Measurements from ENCODE around the gene RNF214.
A peak's percentile ranks its signal among the peaks of the same experiment; 100 is the strongest.
"Not testable (repeated sequence)": the region's sequence is repeated elsewhere in the genome, so short reads cannot be mapped to it uniquely, and the experiment has no call there.

Gene RNF214

DNA sequence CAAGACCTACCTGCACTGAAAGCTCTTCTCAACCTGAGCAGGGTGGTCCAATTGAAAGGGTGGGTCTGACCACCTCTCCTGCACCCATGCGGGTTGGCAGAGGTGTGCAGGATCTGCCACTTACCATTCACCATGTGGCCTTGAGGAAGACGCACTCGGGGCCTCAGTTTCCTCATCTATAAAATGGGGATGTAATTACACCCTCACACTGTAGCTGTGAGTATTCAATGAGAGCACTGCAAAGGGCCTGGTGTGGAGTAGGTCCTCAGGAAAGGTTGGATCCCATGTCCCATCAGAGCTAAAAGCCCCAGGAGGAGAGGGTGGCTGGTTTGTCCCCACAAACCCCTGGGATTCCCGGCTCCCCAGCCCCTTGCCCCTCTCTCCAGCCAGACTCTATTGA lies 33.9 kb upstream of the RNF214 start:
- DNase-seq: no peak

DNA sequence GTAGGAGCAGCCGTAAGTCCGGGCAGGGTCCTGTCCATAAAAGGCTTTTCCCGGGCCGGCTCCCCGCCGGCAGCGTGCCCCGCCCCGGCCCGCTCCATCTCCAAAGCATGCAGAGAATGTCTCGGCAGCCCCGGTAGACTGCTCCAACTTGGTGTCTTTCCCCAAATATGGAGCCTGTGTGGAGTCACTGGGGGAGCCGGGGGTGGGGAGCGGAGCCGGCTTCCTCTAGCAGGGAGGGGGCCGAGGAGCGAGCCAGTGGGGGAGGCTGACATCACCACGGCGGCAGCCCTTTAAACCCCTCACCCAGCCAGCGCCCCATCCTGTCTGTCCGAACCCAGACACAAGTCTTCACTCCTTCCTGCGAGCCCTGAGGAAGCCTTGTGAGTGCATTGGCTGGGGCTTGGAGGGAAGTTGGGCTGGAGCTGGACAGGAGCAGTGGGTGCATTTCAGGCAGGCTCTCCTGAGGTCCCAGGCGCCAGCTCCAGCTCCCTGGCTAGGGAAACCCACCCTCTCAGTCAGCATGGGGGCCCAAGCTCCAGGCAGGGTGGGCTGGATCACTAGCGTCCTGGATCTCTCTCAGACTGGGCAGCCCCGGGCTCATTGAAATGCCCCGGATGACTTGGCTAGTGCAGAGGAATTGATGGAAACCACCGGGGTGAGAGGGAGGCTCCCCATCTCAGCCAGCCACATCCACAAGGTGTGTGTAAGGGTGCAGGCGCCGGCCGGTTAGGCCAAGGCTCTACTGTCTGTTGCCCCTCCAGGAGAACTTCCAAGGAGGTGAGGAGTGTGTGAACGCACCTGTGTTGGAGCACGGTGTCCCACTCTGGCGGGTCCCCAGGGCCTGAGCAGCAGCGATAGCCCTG lies 33.2 kb upstream of the RNF214 start, which contains the start of gene TAGLN:
TSS of gene TAGLN (plus strand) at position 318 of the 863 bp plus-strand sequence. CDS start 3,644 bp downstream, outside the sequence.
- DNase-seq: no peak

DNA sequence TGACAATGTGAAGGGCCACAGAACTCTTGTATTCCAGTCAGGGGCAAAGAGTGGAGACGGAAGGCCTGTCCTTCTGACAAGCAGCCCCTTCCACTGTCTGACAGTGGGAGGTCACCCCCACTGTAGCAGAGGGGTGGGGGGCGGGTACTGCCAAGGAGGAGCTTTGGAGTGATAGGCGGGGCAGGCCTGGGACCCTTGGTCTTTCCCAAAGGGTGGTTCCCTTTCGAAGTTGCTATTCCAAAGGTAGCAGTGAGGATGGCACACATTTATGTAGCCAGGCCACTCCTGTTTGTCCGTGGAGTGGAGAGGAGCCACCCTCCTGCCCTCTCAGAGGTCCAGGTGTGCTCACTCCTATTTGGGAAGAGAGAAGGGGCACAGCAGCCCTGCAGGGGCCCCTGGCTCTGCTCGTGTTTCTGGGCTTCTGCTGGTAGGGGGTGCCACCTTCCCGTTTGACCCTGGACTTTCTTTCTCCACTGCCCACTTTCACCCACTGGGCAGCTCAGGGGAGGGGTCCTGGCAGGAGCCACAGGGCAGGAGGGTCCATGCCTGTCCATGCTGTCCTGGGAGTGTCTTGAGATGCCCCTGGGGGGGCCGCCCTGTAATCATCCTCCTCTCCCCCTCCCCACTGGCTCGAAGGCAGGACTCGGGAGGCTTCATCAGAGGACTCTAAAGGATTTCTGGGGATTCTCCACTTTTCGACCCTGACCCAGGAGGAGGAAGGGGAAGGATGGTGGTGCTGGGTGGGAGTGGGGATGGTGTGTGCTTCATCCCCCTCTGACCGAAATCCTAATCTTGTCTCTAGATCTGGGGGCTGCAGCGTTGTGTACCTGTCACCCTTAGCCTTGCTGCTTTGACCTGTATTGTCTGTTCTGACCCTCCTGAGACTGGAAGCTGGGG lies 32.3 kb upstream of the RNF214 start:
- DNase-seq: no peak

DNA sequence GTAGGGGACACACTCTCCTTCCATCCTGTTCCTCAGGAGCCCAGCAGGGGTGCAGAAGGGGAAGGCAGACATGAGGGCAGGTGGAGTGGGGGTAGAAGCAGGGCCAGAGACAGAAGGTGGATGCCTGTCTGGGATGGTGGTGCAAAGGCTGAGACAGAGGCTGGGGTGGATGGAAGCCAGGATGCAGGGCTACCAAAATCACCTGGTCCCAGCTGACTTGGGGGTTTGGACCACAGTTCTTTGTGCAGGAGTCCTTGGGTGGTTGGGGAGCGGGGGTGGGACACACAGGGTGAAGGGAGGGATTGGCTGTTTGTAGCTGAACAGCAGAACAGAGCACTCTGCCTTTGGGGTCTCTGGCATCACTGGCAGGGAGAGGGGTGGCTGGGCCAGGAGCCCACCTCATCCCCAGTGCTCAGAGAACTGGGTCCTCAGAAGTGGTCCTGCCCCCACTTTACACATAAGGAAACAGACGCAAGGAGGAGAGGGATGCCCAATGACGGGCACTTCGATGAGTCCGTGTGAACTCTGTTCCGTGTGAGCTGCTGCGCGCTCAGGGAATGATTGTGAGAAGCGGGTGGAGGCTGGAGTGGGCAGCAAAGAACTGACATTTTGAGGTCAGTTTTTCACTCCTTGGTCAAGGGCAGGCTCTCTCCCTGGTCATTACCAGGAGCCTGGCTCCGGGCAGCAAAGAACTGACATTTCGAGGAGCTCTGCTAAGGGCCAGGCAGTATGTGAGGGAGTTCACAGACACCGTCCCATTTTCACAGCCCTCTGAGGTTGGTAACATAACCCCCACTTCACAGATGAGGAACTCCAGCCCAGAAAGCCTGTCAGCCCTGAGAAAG lies 31.4 kb upstream of the RNF214 start:
- no peak for DNase-seq

DNA sequence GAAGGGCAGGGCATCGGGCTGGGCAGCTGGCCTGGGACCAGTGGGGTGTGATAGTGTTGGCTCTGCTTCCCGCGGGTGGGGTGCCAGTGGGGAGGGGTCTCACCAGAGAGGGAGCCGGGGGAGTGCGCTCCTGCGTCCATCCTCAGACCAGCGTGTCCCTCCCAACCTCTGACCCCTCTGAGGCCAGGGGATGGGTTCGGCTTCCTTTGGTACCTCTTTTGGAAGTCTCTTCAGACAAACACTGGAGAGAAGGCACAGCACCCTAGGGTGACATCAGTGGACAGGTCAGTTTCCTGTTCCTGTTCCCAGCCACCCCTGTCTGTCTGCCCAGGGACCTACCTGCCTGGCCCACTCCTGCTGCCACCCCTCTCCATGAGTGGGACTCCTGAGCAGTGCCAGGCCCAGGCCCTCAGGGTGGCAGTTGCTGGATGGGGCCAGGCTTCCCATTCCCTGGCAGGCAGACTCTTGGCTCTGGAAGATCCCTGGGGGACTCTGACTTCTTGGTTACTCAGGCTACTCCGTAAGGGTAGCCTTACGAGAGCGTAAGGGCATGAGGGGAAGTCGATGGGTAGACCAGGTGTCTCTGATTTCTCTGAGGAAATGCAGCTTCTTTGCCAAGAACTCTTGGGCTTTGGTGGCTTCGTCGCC lies 30.7 kb upstream of the RNF214 start:
- DNase-seq: no peak

DNA sequence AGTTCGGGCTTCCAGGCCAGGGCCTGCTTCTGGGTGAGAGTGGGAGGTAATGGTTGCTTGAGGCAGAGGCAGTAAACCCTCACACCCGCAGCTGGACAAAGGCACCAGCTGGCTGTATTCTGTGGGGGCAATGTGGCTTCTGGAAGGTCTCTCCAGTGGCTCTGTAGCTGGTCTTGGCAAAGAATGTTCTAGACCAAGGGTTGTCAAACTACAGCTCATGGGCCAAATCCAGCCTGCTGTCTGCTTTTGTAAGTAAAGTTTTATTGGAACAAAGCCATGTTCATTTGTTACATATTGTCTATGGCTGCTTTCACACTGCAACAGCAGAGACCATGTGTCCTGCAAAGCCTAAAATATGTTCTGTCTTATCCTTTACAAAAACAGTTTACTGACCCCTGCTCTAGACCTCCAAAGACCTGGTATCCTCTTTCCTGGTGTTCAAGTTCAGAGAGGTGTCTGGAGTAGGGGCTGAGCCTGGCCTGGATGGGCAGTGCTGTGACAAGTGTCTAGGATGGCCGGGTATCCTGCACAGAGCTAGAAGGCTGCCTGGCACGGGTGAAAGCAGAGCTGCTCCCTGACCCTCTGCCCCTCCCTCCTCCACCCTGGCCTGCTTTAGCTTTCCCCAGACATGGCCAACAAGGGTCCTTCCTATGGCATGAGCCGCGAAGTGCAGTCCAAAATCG lies 29.9 kb upstream of the RNF214 start:
- DNase-seq: no peak

DNA sequence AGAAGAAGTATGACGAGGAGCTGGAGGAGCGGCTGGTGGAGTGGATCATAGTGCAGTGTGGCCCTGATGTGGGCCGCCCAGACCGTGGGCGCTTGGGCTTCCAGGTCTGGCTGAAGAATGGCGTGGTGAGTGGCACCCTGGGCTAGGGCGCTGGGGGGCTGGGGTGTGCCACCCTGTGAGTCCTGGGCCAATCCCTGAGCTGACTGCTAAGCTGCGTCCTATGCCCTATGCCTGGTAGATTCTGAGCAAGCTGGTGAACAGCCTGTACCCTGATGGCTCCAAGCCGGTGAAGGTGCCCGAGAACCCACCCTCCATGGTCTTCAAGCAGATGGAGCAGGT lies 29.4 kb upstream of the RNF214 start:
- DNase-seq: no peak

DNA sequence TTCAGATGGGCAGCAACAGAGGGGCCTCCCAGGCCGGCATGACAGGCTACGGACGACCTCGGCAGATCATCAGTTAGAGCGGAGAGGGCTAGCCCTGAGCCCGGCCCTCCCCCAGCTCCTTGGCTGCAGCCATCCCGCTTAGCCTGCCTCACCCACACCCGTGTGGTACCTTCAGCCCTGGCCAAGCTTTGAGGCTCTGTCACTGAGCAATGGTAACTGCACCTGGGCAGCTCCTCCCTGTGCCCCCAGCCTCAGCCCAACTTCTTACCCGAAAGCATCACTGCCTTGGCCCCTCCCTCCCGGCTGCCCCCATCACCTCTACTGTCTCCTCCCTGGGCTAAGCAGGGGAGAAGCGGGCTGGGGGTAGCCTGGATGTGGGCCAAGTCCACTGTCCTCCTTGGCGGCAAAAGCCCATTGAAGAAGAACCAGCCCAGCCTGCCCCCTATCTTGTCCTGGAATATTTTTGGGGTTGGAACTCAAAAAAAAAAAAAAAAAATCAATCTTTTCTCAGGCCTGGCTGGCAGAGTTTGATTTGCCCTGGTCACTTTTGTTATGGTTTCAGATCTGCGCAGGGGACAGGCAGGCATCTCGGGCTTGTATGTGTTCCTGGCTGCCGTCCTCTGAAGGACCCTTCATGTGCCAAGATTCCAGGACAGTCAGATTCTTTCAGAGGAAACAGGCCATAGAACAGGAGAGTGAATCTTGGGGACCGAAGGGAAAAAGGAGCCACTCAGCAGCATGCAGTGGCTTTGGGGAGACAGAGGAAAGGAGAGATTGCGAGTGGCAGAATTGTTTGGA lies 28.0 kb upstream of the RNF214 start:
- DNase-seq: no peak

DNA sequence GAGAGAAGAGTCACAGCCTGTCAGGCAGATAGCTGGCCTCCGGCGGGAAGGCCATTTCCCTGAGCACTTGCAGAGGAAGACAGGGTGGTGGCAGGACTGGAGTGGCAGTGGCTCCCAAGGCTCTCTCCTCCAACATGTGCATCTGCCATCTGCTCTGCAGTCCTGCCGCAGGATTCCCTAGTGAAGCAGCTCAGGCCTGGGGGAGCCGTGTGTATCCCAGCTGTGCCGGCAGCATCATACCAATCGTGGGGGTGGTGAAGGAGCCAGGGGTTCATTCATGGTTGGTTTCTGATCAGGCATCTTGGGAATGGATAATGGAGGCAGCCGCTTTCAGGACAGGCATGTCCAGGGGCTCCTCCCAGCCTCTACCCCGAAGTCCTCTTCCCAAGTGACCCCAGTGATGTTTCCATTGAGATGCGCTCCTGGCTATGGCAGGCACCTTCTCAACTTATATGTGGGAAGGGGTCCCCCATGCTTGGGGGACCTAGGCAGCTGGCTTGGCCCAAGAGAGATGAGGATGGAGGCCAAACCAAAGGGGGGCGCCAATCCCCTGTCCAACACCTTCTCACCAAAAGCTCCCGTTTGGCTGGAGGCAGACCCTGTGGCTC lies 27.2 kb upstream of the RNF214 start:
- DNase-seq: no peak

DNA sequence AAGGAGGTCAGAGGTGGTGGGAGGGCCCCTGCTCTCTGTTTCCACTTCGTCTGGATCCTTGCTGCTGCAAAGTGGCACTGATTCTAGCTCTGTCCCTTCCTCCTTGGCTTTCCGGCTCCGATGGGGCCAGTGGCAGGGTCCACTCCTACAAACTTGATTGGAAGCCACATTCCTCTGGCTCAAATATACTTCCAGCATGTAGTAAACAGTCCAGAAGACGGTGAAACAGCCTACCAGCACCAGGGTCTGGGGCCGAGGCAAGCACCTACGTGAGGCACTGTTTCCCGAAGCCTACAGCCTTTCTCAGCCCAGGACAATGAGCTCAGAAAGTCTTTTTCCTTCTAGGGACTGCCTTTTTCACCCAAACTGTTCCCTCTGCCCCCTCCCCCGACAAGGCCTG lies 26.4 kb upstream of the RNF214 start:
- DNase-seq: not testable (repeated sequence)

DNA sequence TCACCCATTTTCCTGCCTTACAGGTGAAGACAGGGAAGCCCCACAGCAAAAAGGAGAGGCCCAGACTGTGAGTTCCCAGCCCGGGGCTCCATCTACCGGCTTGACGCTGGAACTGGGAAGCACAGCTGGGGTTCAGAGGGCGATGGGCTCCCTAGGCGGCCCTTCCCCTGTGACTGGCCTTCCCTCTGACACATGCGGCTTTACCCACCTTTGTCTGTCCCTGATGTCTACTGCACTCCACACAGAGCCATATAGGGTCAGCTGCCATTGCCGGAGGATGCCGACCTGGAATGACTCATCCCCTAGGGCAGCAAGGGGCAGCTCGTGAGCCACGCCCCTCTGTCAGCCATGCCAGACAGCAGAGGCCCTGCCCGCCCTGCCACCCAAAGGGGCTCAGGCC lies 25.6 kb upstream of the RNF214 start:
- not testable (repeated sequence) for DNase-seq

DNA sequence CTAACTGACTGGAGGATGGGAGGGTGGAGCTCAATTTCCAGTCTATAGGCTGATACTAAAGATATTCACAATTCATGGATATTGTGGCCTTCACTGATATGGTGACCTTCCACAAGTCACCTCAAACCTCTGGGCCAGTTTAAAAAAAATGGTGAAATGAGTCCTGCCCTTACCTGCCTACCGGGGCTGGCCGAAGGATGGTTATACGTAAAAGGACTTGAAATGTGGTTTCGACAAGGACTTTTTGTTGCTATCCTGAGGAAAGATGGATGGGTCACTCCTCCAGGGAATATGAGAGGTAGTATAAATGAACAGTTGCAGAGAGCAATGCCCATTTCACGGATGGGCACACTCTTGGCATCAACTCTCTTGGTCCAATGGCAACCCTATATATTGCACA lies 25.0 kb upstream of the RNF214 start:
- not testable (repeated sequence) for DNase-seq

DNA sequence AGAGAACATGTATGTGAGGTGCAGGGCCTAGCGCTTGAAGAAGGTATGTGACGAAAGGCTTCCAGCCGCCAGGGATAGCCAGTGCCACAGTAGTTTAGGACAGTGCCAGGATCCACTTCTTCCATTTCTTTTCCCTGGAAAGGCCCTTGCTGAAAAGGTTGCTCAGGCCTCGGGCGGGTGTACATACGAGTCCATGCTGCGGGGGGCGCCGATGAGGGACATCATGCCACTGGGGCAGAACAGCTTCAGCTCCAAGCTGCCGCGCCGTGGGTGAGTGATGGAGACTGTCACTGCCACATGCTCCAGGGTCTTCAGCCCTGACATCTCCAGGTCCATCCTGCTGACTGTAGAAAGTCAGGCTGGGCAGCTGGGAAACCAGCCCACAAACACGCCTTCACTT lies 23.8 kb upstream of the RNF214 start:
- DNase-seq: peak; percentile 11

DNA sequence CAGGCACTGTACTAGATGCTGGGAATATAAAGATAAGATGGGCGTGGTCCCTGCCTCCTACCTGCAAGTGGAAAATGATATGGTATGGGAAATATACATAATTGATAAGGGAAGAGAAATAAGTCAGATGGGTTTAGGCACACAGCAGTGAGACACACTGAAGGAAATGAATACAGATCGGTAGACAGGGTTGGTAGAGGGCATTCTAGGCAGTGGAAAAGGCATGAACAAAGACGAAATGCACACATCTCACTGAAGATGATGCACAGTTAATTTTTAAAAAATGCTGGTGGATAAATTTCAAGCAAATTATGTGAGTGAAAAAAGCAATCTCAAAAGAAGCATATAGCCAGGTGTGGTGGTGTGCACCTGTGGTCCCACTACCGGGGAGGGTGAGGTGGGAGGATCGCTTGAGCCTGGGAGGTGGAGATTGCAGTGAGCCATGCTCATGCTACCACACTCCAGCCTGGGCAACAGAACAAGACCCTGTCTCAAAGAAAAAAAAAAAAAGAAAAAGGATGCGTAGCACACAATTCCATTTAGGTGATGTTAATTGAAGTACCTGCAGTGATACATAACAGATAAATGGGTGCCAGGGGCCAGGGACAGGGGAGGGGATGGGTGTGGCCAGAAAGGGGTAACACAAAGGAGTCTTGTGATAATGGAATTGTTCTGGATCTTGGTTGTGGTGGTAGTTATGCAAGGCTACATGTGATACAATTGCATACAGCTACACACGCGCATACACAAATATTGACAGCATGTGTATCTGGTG lies 22.9 kb upstream of the RNF214 start:
- DNase-seq: not testable (repeated sequence)

DNA sequence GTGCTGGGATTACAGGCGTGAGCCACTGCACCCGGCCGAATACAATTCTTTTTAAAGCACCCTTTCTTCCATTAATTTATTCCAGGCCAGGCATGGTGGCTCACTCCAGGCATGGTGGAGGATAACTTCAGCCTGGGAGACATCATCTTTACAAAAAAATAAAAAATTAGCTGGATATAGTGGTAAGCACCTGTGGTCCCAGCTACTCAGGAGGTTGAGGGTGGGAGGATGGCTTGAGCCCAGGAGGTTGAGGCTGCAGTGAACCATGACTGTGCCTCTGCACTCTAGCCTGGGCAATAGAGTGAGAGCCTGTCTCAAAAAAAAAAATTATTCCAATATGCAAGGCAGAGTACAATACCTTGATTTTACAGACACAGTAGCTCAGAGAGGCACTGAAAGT lies 21.9 kb upstream of the RNF214 start:
- no peak for DNase-seq

DNA sequence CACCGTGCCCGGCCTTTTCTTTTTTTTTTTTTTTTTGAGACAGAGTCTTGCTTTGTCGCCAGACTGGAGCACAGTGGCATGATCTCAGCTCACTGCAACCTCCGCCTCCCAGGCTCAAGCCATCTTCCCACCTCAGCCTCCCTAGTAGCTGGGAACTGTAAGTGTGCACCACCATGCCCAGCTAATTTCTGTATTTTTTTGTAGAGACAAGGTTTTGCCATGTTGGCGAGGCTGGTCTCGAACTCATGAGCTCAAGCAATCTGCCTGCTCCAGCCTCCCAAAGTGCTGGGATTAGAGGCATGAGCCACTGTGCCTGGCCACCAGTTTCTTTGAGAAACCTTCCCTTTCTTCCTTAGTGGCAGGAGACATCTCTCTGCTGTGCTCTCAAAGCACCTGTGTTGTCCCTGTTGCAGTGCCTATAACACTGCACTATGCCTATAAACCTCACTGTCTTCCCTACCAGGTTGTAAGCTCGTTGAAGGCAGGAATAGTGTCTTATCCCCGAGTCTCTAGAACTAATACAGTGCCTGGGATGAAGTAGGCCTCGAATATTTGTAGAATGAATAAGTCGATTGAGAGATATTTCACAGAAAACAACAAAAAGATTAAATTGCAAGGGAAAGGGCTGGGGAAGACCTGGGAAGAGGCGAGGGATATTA lies 19.6 kb upstream of the RNF214 start:
- DNase-seq: no peak

DNA sequence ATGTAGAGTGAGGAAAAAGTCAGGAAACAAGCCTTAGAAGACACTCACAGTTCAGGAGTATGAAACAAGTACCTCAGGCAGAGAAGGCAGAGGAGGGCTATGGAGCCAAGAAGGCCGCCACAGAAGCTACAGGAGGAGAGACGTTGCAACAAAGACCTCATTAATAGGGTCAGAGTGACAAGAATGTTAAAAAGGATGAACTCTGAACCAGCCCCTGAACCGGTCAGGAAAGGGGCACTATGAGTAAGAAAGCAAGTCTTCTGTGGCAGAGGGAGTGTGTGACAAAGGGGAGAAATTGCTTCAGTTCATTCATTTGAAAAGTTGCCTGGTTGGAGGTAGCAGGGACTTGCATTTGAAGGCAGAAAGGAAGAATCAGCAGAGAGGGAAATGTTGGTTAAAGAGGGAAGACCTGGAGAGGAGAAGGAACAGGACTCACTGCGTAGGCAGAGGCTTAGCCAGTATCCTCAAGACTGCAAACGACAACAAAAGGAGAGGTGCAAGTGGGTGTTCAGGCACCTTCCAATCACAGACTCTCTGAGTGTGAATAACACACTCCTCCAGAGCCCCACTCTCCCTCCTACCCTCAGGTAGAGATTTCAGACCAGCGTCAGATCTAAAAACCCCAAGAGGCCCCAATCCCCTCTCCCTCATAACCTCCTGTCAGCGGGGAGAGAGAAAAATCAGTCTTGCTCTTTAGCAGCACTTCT lies 17.9 kb upstream of the RNF214 start:
- DNase-seq: no peak
